Right atrium auricular region (tissue), 2 donors: ENCODE results near the gene MATN1. TPM values are rescaled to one million over a fixed set of nuclear protein-coding genes. Genes with fewer than 3 reads are reported as not detected.

Experiments used
- DNase-seq: peaks from one replicate; pipeline ENCODE4 v3.0.0-alpha.2; 2019; ENCODE audit warnings: low spot score
- H3K27ac ChIP-seq, 2 donors: fragments of 200-600 bp; sonication (generic); 1 replicate in 1 of 2; 2 replicates in 1 of 2; pipeline ENCODE4 v1.5.1; 2016 to 2019
- H3K27me3 ChIP-seq, 2 donors: fragments of 200-600 bp; sonication (generic); one replicate each; pipeline versions ENCODE4 v1.5.1 to v1.6.0; 2017 to 2019
- H3K36me3 ChIP-seq: fragments of 200-600 bp; sonication (generic); one replicate; pipeline ENCODE4 v1.5.1; 2016
- H3K4me1 ChIP-seq, 2 donors: fragments of 200-600 bp; sonication (generic); one replicate each; pipeline versions ENCODE4 v1.5.1 to v1.6.0; 2017 to 2019
- H3K4me3 ChIP-seq, 2 donors: fragments of 200-600 bp; sonication (generic); 1 replicate in 1 of 2; 2 replicates in 1 of 2; pipeline ENCODE4 v1.5.1; 2017 to 2019; ENCODE audit warnings: mild to moderate bottlenecking in 1 of 2, moderate library complexity in 1 of 2
- H3K9me3 ChIP-seq, 2 donors: fragments of 200-600 bp; sonication (generic); one replicate each; pipeline ENCODE4 v1.5.1; 2019
- CTCF ChIP-seq, 2 donors: fragments of 200-600 bp; sonication (generic); IDR thresholded peaks; one replicate each; pipeline ENCODE4 v1.5.1; 2019; ENCODE audit warnings: antibody characterized with exemption in 2 of 2
- total RNA-seq, 2 donors: library from RNA; depleted of rRNA; stranded (reverse); fragments of >200 nt; gene quantifications; one replicate each; pipeline ENCODE4 v1.1.0, GENCODE V29; 2016

MATN1 gene
- total RNA-seq, 2 donors from 2014 or later = not detected

GRCh38 chr1:30712583-30712982 lies 10.8 kb downstream of the MATN1 start:
- peaks cover 0 to 13% of the 10 kb centered on the region in 2 donors for H3K4me1 ChIP-seq
- H3K36me3 ChIP-seq = no peaks in the 10 kb centered on the region
- no peak for TF ChIP-seq CTCF (IDR thresholded peaks at IDR 0.05)
- no peaks in the 10 kb centered on the region for H3K27me3 ChIP-seq
- H3K4me3 ChIP-seq = no peak overlapping the region
- H3K27ac ChIP-seq = no peak overlapping the region
- DNase-seq = no peak
- peaks cover 0 to 7% of the 10 kb centered on the region in 2 donors for H3K9me3 ChIP-seq

GRCh38 chr1:30710407-30710806 lies 13.0 kb downstream of the MATN1 start:
- DNase-seq = no peak
- Histone ChIP-seq H3K4me1 (peaks cover 0 to 33% of the 10 kb centered on the region in 2 donors), H3K9me3 (peaks cover 0 to 4% of the 10 kb centered on the region in 2 donors), H3K27ac (no peak overlapping the region), H3K36me3 (no peaks in the 10 kb centered on the region), H3K27me3 (no peaks in the 10 kb centered on the region), H3K4me3 (no peak overlapping the region)
- TF ChIP-seq CTCF (IDR thresholded peaks at IDR 0.05) = no peak

GRCh38 chr1:30708361-30708728 lies 15.0 kb downstream of the MATN1 start:
- DNase-seq = no peak
- Histone ChIP-seq H3K4me1 (peaks cover 0 to 37% of the 10 kb centered on the region in 2 donors), H3K9me3 (no peaks in the 10 kb centered on the region), H3K36me3 (no peaks in the 10 kb centered on the region), H3K27me3 (no peaks in the 10 kb centered on the region), H3K27ac (no peak overlapping the region), H3K4me3 (no peak overlapping the region)
- TF ChIP-seq CTCF (IDR thresholded peaks at IDR 0.05) = peak in 1 of 2 donors; percentile 4

GRCh38 chr1:30707412-30708360 lies 15.7 kb downstream of the MATN1 start:
- TF ChIP-seq CTCF (IDR thresholded peaks at IDR 0.05) = peak; percentile 63 to 87
- no peak overlapping the region for H3K4me3 ChIP-seq
- no peaks in the 10 kb centered on the region for H3K27me3 ChIP-seq
- H3K36me3 ChIP-seq = no peaks in the 10 kb centered on the region
- peak; percentile 79 for DNase-seq
- peaks cover 0 to 36% of the 10 kb centered on the region in 2 donors for H3K4me1 ChIP-seq
- no peaks in the 10 kb centered on the region for H3K9me3 ChIP-seq
- peak overlapping the region; percentile 52 to 64 for H3K27ac ChIP-seq

GRCh38 chr1:30706528-30706927 lies 16.9 kb downstream of the MATN1 start:
- H3K9me3 ChIP-seq = no peaks in the 10 kb centered on the region
- H3K27me3 ChIP-seq = no peaks in the 10 kb centered on the region
- H3K36me3 ChIP-seq = no peaks in the 10 kb centered on the region
- peaks cover 0 to 36% of the 10 kb centered on the region in 2 donors for H3K4me1 ChIP-seq
- peak overlapping the region; percentile 52 to 64 for H3K27ac ChIP-seq
- no peak overlapping the region for H3K4me3 ChIP-seq
- no peak for TF ChIP-seq CTCF (IDR thresholded peaks at IDR 0.05)
- peak; percentile 75 for DNase-seq
